Dermis microvascular lymphatic vessel endothelial cell (primary cell): ENCODE measurements around the gene BCL6. TPM values are rescaled to one million over a fixed set of nuclear protein-coding genes. Genes with fewer than 3 reads are reported as not detected.

ENCODE experiments used
- DNase-seq, 2 donors: peaks; one replicate each; pipeline versions ENCODE4 v3.0.0 to v3.0.0-alpha.2; 2010; ENCODE audit warnings: low read depth in 2 of 2
- total RNA-seq: library from RNA; depleted of rRNA; stranded (reverse); fragments of >200 nt; gene quantifications from 2 replicates; pipeline ENCODE4 v1.2.1, GENCODE V29; 2014

BCL6 gene
- total RNA-seq, 1 donor from 2014 or later = 1.7 TPM

DNA sequence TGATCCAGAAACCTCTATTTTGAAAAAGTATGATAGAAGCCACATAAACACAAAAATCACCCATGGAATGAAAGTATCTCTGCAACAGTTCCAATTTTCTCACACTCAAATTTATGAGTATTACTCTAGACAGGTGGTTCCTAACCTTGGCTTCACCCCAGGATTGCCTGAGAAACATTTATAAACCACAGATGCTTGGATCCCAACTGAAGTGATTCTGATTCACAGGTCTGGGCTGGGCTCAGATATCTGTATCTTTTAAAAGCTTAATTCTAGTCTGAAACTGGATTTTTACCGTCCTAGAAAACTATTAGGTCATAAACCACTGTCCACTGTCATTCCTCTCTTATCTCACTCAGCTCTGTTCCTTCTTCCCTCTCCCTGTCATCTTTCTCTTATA, 67.7 kb downstream of the BCL6 start:
- no peak for DNase-seq

- no peak for DNase-seq
These were observed 72.3 kb downstream of the BCL6 start for GRCh38 chr3:187673012-187673411.

Other genes starting within 250 kb of the BCL6 start
- not detected in 2 replicates for gene SST, start 75.1 kb downstream of the BCL6 start, total RNA-seq
- gene RTP2, start 42.9 kb downstream of the BCL6 start, total RNA-seq = not detected in 2 replicates